Measurements from ENCODE around the gene SEMA4D.

DNA sequence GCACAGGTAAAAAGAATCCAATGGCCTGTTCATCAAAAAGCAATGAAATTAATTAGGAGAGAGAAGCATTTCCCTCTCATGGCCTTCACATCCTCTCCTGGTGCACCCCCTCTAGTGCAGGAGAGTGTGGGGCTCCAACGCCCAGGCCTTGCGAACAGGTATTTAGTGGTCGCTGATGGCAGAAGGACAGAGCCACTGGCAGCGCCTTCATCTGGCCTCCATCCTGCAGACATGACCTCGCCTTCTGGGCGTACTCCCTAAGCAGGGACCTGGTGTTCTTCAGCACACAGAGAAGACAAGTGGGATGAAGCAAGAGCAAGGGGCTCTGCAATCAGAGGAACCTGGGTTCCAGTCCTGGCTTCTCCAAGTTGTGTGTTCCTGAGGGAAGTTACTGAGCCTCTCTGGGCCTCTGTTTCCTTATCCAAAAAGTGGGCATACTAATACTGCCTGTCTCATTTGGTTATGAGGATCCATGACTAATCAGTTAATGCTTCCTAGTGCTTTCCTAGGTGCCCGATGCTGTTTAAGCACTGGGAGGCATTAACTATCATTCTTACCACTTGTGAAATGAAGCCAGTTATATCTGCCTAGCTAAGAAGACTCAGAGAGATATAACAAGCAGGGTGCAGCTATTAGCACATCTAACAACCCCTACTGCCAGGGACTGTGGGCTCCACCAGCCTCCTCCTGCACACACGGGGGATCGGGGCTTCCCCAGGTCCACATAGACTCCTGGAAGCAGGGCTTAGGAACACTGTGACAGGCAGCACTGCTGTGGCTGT, 77.3 kb downstream of the SEMA4D start:
- TF ChIP-seq, protein P1, sequence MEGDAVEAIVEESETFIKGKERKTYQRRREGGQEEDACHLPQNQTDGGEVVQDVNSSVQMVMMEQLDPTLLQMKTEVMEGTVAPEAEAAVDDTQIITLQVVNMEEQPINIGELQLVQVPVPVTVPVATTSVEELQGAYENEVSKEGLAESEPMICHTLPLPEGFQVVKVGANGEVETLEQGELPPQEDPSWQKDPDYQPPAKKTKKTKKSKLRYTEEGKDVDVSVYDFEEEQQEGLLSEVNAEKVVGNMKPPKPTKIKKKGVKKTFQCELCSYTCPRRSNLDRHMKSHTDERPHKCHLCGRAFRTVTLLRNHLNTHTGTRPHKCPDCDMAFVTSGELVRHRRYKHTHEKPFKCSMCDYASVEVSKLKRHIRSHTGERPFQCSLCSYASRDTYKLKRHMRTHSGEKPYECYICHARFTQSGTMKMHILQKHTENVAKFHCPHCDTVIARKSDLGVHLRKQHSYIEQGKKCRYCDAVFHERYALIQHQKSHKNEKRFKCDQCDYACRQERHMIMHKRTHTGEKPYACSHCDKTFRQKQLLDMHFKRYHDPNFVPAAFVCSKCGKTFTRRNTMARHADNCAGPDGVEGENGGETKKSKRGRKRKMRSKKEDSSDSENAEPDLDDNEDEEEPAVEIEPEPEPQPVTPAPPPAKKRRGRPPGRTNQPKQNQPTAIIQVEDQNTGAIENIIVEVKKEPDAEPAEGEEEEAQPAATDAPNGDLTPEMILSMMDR (IDR thresholded peaks at IDR 0.05 in 8 of 11, conservative IDR thresholded peaks at IDR 0.05 in 3 of 11): no peak
- TF ChIP-seq POLR2A (IDR thresholded peaks at IDR 0.05): no peak

All from spleen (tissue), 7 donors.